CD4-positive, alpha-beta T cell treated with Interleukin-1 beta for 1 hour (primary cell): Measurements from ENCODE around the gene MAGED1.
"Not testable (repeated sequence)": the region's sequence is repeated elsewhere in the genome, so short reads cannot be mapped to it uniquely, and the experiment has no call there.

Experiments
- DNase-seq, 2 donors: peaks; one replicate each; pipeline ENCODE4 v3.0.0-alpha.2; 2020 to 2022

MAGED1 gene

DNA sequence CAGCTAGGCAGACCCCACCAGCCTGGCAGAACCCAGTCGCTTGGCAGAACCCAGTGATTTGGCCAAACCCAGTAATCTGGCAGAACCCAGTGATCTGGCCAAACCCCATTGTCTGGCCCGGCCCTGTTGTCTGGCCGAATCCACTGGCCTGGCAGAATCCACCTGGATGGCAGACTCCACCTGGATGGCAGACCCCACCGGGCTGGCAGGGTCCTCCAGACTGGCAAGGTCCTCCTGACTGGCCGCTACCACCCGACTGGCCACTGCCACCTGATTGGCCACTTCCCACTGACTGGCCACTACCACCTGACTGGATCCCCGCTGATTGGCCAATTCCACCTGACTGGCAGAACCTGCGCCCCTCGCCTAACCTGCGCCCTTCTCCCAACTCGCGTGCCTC is 3.2 kb downstream of the MAGED1 start:
- DNase-seq, result no peak

DNA sequence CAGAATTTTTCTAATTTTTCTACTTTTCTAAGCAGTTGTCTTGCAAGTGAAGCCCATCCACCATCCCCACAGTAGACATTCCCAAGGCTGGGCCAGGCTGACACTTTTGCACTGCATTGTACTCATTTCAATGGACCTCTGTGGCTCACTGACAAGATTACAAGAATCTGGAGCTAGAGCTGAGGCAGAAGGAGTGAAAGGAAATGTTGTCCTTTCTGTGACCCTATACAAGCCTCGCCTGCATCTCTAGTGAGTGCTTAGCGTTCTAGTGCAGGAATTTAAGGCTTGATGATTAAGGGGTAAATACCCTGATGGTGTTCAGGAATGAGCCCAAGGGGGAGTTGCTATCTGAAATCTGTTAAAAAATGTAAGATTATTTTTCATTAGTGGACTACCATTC is 6.3 kb downstream of the MAGED1 start:
- DNase-seq, result no peak

DNA sequence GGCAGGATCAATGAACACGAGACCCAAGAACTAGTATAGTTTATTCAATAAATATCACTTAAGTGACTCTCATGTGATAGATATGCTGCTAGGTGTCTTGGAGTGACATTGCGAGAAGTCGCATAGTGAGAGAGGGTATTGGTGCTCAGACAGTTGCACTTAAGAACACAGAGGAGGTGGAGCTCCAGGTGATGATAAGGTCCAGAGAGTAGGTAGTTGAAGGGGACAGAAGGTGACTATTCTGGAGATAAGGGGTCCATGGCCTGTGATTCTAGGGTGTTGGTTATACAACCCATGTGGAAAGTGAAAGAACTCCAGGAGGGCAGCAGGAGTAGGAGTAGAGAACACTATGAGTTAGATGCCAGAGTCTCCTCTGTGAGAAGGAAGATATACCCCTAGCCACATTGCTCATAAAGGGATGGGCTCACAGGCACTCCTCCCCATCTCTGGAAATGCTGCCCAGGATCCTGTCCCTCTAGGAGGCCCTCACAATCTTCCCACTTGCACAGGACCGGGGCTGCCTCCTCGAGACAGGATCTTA is 9.2 kb downstream of the MAGED1 start:
- no peak for DNase-seq

DNA sequence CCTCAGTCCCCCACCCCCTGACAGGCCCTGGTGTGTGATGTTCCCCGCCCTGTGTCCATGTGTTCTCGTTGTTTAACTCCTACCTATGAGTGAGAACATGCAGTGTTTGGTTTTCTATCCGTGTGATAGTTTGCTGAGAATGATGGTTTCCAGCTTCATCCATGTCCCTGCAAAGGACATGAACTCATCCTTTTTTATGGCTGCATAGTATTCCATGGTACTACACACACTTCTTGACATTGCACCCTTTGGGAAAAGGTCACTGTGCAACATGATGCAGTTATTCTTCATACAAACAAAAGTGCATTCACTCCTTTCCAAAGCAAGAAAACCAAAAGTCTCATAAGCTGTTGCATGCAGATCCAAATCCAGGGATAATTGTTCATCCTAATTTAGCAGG is 11.7 kb downstream of the MAGED1 start:
- not testable (repeated sequence) for DNase-seq

DNA sequence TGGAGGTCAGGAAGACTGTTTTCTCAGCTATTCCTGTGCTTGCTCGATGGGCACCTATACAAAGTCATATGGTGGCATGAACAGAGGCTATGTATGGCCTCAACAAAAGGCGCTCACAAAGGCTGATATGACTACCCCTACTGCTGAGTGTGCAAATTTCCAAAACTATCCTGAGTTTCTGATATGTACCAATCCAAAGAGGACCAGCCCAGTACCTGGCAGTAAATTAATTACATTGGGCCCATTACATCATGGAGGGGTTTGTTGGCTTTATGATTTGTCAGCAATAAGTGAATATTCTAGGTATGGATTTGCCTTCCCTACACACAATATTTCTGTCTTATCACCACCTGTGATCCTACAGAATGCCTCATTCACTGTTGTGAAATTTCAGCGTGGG is 12.3 kb downstream of the MAGED1 start:
- DNase-seq, result no peak

DNA sequence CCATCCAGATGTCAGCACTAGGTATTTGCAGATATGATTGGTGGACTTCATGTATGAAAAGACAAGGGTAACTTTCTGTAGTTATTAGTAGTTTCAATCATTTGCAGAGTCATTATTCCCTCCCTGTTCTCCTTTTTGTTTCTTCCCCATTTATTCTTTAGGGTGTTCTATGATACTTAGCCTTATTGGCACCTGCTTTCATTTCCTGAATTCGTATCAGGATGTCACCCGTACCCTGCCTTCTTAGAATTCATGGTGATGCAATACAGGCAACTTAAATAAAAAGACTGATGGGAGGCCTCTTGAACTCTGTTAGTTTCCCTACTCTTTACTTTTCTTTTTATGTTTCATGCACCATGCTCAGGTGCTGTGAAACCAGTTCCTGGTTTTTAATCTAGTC is 24.2 kb downstream of the MAGED1 start:
- DNase-seq, result no peak

DNA sequence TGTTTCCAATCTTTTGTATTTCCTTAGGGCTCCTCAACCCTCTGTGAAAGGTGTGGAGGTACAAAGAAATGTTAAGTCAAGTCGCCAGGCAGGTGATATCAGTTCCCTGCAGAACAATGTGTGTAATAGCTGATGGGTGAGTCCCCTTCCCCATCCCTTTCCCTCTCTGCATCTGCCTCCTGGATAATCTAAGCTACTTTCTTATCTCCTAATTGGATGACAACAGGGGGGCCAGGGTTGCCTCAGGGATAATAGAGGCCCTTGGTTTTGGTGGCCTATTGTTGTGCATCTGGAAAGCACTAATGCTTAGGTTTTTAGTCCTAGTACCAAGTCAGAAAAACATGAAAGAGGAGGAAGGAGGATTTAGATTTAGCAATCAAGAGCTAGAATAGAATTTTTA is 29.1 kb downstream of the MAGED1 start:
- DNase-seq, result no peak

DNA sequence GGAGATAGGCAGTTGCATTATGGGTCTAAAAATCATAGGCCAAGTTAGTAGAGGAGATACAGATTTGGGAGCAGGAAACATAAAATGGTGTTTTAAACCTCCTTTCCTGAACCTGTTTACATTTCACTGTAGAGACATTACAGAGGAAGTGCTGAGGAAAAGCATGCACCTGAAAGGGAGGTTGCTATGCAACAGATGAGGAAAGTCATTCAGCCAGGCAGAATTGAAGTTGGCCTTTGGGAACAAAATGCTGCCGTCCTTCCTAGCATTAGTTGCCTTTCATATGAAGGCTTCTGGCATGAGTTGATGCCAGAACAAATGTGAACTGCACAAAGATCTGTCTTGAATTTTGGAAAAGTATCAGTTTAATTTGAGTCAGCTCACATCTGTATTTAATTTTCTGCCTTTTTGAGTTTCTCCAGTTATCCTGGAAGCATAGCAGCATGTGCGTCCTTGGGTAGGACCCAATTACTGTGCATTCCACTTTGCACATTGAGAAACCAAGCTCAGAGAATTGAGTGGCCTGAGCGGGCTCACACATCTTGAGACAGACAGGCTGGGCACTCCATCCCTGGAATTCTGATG is 38.2 kb downstream of the MAGED1 start:
- no peak for DNase-seq
